GM12874 (cell line): Measurements from ENCODE around the gene SYNDIG1.

Source experiments
- CTCF ChIP-seq: IDR thresholded peaks from 2 replicates; pipeline ENCODE4 v1.5.1; 2011; ENCODE audit warnings: low read depth, mild to moderate bottlenecking, control low read depth, low read length, moderate library complexity; ENCODE audit not compliant: insufficient read depth

SYNDIG1 gene

DNA sequence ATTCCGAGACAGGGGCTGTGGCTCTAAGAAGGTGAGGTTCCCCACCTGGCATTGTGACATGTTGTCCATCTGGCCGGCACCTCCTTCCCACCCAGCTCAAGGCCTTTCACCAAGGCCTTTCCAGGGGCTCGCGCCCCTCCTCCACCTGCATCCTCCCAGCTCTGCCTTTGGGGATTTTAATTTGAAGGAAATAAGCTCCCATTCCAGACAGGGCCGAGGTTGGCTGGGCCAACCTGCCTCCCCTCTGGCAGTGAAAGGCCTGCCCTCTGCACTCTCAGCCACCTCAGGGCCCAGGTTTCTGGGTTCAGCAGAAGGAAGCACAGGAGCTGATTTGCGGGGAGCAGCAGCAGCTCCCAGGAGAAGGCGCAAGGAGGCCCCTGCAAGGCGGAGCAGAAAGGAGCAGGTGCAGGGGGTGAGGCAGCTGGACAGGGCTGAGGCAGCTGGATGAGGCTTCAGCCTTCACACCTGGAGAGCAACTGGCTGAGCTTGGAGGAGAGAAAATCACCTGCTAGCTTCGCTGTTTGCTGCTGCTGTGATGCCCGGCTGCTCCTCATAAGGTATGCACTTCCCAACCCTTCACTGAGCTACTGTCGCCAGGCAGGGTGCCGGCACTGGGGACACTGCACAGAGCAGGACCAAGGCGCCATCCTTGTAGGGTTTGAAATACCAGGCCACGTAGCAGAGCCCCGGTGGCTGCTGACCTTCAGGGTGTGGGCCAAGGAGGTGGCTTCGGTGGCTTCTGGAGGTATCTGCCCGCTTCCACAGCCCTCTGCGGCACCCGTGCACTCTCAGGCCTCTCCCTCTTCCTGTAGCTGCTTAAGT lies 147.0 kb downstream of the SYNDIG1 start:
- TF ChIP-seq CTCF, result no peak

DNA sequence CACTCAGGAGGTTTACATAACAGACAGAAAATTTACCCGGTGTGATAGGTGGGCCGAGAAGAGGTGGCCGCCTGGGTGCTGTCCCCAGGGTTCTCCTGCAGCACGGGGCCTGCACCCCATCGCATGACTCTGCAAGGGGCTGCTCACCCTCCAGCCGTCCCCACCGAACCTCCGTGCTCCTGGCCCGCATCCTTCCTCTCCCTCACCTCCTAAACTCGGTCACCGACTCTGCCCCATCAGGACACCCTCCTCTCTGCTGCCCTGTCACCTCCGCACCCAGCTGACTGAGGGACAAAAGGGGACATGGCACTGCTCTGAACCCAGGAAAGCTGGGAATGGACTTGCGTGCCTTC lies 147.6 kb downstream of the SYNDIG1 start:
- no peak for TF ChIP-seq CTCF

- TF ChIP-seq CTCF, result no peak
Observed at GRCh38 chr20:24617757-24618450, 148.5 kb downstream of the SYNDIG1 start.

- TF ChIP-seq CTCF, result no peak
Observed at GRCh38 chr20:24618739-24619138, 149.3 kb downstream of the SYNDIG1 start.

DNA sequence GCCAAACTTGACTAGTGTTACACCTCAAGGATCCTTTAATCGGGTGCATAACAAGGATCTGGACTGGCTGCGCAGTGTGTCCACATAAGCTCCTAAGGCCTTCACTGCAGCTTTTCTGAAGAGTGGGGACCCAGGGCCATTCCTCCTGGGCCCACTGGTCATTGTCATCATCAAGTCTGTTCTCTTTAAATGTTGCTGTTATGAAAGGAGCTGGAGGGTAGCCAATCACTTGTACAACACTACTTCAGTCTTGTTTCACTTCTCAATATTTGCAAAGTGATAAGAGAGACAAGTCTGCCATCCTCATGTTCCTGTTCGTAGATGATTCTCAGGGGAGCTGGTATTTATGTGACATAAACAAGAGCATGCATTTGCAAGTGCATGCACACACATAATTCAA lies 149.8 kb downstream of the SYNDIG1 start:
- TF ChIP-seq CTCF, result no peak

DNA sequence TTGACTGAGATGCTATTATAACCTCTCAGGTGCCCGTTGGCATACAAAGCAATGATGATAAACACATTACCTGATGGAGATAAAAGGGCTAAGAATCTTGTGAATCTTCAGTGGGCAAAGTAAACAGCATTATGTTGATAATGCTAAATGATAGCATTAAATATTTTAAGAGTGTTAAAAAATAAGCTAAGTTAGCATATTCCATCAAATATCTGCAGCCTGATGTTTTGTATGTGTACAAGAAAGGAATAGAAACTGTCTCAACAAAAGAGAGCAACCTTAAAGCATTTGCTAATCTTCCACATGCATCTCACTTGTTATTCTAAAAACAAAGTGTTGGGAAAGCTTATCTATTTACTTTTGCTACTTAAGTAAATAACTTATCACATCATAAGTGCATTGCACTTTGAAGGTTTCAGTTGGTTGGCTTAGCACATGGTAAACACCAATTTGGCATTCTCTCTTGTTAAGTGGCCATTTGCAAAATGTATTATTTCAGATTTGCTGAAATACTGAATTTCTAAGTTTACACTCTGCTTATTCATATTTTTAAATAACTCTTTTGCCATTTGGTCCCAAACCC lies 151.6 kb downstream of the SYNDIG1 start:
- no peak for TF ChIP-seq CTCF

- no peak for TF ChIP-seq CTCF
Observed at GRCh38 chr20:24622856-24623255, 153.4 kb downstream of the SYNDIG1 start.
